GM19395 (cell line): ENCODE results near the gene EHD2.
"Not testable (repeated sequence)": the region's sequence is repeated elsewhere in the genome, so short reads cannot be mapped to it uniquely, and the experiment has no call there.

ENCODE experiments used
- ATAC-seq: cut with Tn5 transposase; IDR thresholded peaks from one replicate; pipeline ENCODE4 v1.9.1; 2021; ENCODE audit warnings: mild to moderate bottlenecking, moderate library complexity; ENCODE audit not compliant: unreplicated experiment

The EHD2 gene

DNA sequence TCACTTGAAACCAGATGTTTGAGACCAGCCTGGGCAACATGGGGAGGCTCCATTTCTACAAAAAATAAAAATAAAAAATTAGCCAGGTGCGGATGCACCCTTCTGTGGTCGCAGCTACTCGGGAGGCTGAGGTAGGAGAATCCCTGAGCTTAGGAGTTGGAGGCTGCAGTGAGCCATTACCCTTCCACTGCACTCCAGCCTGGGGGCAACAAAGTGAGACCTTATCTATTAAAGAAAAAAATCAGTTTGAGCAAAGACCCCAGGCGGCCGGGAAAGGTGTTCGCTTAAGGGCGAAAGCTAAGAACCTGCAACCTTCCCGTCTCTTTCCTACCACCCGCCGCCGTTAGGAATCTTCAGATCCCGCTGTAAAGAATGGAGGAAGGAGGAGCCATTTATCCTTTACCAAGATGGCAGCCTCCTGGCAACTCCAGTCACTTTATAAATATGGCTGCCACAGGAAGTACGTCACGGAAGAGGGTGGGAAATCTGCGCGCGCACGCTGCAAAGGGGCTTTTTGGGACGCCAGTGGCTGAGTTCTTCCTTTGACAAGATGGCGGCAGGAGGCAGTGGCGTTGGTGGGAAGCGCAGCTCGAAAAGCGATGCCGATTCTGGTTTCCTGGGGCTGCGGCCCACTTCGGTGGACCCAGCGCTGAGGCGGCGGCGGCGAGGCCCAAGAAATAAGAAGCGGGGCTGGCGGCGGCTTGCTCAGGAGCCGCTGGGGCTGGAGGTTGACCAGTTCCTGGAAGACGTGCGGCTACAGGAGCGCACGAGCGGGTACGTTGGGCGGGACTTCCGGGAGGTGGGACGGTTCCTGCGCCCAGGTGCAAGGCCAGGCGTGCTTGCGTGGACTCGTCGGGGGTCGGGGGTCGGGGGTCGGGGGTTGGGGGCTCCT is 32.0 kb downstream of the EHD2 start, which contains the start of gene NOP53:
TSS of gene NOP53 (plus strand) at position 537 of the 892 bp plus-strand sequence. CDS start at position 551, 14 bp downstream.
- ATAC-seq: peak; percentile 63

DNA sequence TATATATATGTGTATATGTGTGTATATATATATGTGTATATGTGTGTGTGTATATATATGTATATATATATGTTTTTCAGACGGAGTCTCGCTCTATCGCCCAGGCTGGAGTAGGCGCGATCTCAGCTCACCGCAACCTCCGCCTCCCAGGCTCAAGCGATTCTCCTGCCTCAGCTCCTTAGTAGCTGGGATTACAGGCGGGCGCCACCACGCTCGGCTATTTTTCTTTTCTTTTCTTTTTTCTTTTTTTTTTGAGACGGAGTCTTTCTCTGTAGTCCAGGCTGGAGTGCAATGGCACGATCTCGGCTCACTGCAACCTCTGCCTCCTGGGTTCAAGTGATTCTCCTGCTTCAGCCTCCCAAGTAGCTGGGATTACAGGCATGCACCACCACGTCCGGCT is 32.9 kb downstream of the EHD2 start:
- ATAC-seq: not testable (repeated sequence)

DNA sequence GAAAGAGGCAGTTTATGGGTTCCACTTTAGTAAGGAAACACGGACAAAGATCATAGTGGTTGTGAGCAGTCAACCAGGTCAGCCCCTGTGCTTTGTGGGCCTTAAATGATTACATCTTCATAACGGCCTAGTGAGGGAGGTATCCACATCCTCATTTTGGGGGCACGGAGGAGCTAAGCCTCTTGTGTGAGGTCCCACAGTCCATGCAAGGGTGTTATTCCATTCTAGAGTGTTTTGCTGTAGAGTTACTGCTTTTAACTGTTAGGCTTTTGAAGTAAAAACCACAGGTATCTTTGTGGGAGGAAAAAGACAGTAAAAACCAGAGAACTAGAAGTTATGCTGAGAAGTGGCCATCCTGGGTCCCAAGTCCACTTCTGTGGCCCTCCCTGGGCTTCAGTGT is 36.1 kb downstream of the EHD2 start:
- ATAC-seq: no peak

DNA sequence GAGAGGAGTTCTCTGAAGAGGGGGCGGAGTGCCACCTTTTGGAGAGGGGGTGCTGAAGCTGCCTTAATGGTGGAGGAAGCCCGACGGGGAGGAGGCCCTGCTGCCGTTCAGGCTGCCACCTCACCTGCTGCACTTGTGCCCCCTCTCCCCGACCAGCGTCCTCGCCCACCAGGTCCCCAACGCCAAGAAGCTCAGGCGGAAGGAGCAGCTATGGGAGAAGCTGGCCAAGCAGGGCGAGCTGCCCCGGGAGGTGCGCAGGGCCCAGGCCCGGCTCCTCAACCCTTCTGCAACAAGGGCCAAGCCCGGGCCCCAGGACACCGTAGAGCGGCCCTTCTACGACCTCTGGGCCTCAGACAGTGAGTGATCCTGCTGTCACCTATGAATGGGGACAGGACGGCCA is 37.5 kb downstream of the EHD2 start:
- no peak for ATAC-seq

DNA sequence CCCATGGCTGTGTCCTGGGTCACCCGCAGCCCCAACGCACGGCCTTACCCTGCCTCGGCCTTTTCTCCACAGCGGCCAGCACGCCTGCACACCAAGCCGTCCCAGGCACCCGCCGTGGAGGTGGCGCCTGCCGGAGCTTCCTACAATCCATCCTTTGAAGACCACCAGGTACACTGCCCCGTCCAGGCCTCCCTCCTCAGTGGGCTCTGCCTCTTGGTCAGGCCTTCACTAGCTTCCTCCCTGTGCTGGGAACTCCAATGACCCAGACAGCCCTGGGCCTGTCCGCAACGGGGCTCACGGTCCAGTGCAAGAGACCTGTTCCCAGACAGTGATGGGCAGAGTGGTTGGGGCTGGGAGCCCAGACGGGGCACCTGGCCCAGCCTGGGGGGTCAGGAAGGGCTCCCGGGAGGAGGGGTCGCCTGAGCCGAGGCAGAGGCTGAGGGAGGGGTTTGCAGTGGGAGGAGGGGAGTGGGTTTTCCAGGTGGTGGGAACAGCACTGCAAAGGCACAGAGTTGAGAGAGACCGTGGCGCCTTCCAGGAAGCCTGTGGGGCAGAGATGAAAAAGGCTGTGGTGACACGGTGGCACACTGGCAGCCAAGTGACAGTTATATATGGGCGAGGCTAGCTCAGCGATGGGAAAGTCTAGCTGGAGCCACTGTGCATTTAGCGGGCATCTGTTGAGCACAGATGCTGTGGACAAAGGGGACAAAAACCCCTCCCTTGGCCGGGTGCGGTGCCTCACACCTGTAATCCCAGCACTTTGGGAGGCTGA is 39.4 kb downstream of the EHD2 start:
- ATAC-seq: no peak

DNA sequence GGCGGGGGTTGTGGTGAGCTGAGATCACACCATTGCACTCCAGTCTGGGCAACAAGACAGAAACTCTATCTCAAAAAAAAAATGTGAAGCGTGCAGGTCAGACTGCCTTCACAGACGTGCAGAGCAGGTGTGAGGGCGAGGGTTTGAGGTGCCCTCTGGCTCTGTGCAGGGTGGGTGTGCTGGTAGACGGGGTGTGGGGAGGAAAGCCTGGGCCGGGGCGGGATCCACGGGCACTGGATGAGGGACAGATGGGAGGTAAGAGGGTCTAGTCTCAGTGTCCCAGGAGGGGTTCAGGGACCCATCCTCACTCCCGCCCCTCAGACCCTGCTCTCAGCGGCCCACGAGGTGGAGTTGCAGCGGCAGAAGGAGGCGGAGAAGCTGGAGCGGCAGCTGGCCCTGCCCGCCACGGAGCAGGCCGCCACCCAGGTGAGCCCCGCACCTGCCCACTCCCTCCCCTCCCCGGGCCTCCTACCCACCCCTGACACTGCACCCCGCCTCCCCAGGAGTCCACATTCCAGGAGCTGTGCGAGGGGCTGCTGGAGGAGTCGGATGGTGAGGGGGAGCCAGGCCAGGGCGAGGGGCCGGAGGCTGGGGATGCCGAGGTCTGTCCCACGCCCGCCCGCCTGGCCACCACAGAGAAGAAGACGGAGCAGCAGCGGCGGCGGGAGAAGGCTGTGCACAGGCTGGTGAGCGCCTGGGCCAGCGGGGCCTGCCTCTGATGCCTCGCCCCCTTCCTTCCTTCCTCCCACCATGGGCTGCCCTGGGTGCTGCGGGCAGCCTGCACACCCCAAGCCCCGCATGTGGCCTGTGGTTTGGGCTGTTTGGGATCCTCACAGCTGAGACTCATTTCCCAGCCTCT is 41.2 kb downstream of the EHD2 start:
- no peak for ATAC-seq

DNA sequence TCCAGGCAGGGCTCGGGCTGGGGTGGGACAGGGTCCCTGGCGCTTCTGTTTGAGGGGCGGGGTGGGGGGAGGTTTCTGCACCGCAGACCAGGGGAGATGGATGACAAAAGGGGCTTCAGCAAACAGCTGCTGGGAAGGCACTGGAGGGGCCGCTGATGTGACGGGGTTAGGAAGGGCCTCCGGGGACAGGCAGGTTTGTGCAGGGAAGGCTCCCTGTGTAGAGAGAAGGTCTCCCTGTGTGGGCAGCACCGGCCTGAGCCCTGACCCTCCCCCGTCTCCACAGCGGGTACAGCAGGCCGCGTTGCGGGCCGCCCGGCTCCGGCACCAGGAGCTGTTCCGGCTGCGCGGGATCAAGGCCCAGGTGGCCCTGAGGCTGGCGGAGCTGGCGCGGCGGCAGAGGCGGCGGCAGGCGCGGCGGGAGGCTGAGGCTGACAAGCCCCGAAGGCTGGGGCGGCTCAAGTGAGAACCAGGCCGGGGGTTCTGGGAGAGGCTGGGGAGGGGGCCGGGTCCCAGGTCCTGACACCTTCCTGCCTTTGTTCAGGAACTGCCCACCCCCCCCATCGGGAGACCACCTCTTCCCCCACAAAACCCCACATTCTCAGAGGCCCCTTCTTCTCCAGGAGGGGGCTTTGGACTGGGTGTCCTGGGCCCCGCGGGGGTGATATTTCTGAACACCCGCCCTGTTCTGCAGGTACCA is 42.0 kb downstream of the EHD2 start:
- ATAC-seq: no peak

DNA sequence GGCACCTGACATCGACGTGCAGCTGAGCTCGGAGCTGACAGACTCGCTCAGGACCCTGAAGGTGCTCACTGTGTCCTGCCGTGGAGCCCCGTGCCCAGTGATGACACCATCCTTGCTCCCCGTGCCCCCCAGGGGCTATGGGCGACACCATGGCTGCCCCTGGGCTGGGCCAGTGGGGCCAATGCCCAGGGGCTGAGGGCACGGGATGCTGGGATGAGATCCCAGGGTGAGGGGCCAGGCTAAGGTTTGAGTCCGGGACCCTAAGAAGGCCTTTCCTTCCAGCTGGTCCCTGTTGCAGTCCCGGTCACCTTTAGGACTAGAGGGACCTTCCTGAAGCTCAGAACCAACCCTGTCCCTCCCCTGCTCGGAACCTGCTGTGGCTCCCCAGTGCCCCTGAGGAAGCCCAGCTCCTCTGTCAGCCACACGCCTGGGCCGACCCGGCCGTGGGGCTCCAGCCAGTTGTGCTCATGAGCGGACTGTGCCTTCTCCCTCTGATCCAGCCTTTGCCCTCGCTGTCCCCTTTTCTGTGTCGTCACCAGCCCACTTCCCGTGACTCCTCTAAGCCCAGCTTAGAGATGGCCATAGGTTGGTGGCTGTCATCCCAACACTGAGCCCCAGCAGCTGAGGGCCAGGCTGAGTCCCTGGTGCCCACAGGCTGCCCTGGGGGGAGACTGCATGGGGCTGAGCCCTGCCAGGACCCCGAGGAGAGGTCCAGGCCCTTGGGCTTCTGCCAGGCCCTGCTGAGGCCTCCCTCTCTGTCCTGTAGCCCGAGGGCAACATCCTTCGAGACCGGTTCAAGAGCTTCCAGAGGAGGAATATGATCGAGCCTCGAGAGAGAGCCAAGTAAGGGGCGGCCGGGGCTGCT is 42.8 kb downstream of the EHD2 start:
- ATAC-seq: no peak

DNA sequence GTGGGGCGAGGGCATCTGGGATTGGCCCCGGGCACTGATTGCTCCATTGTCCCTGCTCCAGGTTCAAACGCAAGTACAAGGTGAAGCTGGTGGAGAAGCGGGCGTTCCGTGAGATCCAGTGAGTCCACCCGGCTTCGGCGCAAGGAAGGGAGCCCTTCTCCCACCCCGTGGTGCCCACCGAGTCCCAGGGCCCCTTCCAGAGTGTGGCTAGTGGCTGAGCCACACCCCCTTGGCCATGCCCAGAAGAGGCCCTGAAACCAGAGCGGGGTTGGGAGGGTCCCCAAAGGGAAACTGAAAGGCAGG is 43.4 kb downstream of the EHD2 start:
- no peak for ATAC-seq

DNA sequence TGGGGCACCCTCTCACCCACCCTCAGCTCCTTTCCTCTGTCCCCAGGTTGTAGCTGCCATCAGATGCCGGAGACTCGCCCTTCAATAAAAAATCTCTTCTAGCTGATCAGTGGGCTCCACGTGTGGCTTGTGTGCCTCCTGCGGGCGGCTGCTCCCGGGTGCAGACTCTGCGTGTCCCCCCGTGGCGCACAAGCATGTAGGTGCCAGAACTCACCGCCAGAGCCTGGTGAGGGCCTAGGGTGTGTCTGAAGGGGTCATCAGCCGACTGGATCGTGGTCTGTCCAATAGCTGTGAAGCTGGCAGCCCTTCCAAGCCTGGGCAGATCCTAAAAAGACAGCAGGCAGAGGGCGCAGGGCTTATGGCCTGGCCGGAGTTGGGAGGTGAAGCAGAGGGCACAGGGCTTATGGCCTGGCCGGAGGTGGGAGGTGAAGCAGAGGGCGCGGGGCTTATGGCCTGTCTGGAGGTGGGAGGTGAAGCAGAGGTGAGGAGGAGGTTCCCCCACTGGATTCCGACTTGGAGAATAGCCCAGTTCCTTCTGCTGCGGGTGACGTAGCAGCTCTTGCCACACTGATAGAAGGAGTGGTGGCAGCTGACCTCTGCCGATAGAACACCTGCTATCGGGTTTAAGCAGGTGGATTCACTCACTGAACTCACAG is 43.9 kb downstream of the EHD2 start:
- no peak for ATAC-seq

DNA sequence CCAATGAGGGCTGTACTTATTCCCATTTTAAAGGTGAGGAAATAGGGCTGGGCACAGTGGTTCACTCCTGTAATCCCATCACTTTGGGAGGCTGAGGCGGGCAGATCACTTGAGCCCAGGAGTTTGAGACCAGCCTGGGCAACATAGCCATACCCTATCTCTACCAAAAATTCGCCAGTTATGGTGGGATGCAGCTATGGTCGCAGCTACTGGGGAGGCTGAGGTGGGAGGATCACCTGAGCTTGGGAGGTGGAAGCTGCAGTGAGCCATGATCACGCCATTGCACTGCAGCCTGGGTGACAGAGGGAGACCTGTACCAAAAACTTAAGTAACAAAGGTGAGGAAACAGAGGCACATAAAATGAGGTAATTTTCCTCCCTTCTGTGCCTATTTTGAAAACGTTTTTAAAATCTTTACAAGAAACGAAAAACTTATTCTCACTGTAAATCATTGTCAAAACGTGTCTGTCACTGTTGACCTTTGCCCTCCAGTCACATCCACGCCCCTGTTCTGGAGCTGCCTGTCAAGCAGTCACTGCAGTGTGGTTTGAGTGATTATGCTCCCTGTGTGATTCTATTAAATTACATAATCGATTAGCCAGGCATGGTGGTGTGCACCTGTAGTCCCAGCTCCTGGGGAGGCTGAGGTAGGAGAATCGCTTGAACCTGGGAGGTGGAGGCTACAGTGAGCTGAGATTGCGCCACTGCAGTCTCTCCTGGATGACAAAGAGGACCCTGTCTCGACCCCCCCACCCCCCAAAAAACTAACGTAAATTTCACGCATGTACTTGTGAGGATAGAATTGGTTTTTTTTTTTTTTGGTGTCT is 44.6 kb downstream of the EHD2 start:
- ATAC-seq: no peak

DNA sequence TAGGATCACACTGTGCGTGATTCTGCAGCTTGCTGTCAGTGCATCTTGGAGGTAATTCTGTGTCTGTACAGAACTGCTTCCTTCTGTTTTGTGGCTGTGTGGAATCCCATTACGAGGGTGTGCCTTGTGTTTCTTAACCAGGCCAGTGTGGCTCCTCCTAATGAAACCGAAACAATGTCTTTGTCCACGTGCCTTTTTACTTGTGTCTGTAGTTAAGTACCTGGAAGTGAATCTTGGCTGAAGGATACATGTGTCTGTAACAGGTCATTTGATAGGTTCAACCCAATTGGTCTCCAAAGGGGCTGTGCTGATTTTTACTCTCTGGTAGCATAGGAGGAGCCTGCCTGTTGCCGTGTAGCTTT is 45.2 kb downstream of the EHD2 start:
- ATAC-seq: no peak

DNA sequence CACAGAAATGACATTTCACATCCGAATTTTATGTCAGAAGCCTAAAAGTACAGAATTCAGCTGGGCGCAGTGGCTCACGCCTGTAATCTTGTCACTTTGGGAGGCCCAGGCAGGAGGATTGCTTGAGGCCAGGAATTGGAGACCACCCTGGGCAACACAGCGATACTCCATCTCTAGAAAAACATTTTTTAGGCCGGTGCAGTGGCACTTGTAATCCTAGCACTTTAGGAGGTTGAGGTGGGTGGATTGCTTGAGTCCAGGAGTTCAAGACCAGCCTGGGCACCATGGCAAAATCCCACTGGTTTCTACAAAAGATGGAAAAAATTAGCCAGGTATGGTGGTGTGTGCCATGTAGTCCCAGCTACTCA is 47.4 kb downstream of the EHD2 start:
- ATAC-seq: no peak

DNA sequence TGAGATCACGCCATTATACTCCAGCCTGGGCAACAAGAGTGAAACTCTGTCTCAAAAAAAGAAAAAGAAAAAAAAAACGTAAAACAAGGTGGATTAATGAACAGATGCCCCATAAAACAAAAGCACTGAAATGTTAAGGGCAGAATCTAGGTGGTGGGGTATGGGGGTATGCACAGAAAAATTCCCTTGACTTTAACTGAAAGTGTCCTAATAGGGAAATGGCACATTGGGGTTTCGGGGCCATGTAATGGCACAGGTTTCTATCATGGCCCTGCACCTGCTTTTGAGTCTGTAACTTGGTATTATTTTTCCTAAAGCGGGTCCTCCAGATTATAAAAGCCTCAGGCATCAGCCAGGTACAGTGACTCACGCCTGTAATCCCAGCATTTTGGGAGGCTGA is 48.3 kb downstream of the EHD2 start:
- no peak for ATAC-seq

DNA sequence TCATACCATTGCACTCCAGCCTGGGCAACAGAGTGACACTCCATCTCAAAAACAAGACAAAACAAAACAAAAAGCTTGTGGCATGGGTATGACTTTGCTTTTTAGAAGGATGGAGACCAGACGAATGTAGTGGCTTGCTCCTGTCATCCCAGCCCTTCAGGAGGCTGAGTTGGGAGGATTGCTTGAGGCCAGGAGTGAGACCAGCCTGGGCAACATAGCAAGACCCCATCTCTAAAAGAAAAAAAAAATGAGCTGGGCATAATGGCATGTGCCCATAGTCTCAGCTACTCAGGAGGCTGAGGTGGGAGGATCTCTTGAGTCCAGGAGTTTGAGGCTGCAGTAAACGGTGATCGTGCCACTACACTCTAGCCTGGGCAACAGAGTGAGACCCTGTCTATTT is 48.9 kb downstream of the EHD2 start:
- ATAC-seq: no peak

DNA sequence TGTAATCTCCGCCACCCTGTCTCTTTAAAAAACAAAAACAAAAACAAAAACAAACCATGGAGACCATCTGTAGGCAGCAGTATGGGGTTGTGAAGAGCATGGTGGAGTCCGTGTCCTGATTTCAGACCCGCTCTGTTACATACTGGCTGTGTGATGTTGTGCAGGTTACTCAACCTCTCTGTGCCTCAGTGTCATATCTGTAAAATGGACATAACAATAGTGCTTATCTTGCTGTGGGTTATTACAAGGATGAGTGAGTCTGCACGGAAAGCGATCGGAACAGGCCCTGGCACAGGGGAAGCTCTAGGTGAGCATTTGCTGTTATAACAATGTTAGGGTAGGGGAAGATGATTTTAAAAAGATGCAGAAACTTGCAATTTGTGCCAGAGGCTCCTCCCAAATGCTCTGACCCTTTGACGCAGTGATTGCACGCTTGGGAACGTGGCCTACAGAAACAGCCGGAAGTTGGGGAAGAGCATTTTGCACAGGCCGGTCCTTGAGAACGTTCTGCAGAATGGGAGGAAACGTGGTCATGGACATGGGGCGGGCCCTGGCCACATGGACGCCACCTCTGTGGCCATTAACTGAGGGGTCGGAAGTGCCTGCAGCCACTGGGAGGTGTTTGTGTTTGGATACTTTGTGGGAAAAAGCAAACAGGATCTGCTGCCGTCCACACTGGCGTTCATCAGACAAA is 49.5 kb downstream of the EHD2 start:
- no peak for ATAC-seq

DNA sequence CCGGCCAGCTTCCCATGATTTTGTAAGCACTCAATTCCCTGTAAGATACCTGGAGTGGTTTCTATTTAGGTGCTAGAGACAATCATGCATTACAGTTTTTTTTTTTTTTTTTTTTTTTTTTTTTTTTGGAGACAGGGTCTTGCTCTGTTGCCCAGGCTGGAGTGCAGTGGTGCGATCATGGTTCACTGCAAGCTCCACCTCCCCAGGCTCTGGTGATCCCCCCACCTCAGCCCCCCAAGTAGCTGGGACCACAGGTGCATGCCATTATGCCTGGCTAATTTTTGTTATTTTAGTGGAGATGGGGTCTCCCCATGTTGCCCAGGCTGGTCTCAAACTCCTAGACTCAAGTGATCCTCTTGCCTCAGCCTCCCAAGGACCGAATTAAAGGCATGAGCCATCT is 51.5 kb downstream of the EHD2 start:
- not testable (repeated sequence) for ATAC-seq
